ENCODE results near the gene FDX1.

DNA sequence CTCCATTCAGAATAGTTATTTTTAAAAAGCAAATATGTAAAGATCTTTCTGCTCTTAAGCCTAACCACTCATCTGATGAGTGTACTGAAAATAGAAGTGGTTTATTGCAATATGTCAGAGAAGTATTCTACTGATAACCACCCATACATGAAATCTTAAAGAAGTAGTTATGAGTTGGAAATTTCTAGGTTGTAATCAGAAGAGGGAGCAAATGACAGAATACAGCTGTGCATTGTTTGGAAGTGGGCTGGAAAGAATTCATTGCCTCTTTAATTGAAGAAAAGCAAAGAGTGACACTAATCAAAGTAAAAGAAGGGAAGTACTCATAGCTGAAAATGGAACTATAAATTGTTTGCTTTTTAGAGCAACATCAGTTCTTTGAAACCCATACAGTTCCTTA is 39.4 kb downstream of the FDX1 start:
- TF ChIP-seq GATA2 (IDR thresholded peaks at IDR 0.05; ENCODE audit: low read depth, low read length) (no peak), GATA3 (IDR thresholded peaks at IDR 0.05; ENCODE audit: low read depth, low read length) (no peak)
